SH-SY5Y (cell line): Measurements from ENCODE around the gene VGLL2.

Source experiments
- GATA2 ChIP-seq: IDR thresholded peaks from 2 replicates; pipeline ENCODE4 v1.6.1; 2011; ENCODE audit warnings: mild to moderate bottlenecking, low read depth, low read length
- GATA3 ChIP-seq: IDR thresholded peaks from 2 replicates; pipeline ENCODE4 v1.6.1; 2011; ENCODE audit warnings: low read depth, mild to moderate bottlenecking, low read length, moderate library complexity

The VGLL2 gene

GRCh38 chr6:117266257-117267053 is 1.1 kb downstream of the VGLL2 start:
- TF ChIP-seq GATA2 (no peak), GATA3 (no peak)

DNA sequence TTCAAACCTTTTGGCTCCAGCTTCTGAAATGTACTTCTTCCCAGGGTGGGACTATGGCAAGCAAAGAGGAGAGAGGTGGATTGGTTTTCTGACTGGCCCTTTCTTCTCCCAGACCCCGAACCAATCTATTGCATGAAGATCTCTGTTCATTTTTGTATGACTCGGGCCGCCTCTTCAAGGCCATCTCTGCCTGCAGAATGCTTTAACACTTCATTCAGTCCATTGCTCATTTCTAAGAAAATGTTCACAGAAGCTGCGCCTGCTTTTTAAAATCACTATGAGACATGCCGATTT is 1.6 kb downstream of the VGLL2 start:
- TF ChIP-seq GATA2 (no peak), GATA3 (no peak)

GRCh38 chr6:117267766-117268534 is 2.6 kb downstream of the VGLL2 start:
- TF ChIP-seq GATA2 (no peak), GATA3 (no peak)

GRCh38 chr6:117268924-117269323 is 3.6 kb downstream of the VGLL2 start:
- no peak for TF ChIP-seq GATA3
- TF ChIP-seq GATA2 = no peak

GRCh38 chr6:117269638-117270054 is 4.3 kb downstream of the VGLL2 start:
- no peak for TF ChIP-seq GATA3
- TF ChIP-seq GATA2 = no peak

- TF ChIP-seq GATA3 = no peak
- no peak for TF ChIP-seq GATA2
Observed at GRCh38 chr6:117270055-117270842, 4.9 kb downstream of the VGLL2 start.

DNA sequence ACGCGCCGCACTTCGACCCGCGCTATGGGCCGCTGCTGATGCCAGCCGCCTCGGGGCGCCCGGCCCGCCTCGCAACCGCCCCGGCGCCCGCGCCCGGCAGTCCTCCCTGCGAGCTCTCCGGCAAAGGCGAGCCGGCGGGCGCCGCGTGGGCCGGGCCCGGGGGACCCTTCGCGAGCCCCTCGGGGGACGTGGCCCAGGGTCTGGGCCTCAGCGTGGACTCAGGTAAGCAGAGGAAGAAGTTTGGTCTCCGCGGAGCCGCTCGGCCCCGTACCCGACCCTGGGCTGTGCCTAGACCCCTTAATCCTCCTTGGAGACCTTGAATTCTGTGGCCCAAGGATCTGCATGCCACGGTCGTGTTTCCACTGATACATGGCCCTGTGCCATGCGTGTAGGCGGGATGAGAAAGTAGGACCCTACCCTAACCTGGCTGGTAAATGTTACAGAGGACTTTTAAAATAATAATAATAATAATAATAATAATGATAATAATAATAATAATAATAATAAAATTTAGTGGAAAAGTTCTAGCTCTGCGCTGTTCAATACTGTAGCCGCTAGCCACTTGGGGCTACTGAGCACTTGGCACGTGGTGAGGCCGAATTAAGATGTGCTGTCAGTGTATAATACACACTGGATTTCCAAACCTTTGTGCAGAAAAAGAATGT is 5.6 kb downstream of the VGLL2 start:
- TF ChIP-seq GATA2 (no peak), GATA3 (no peak)

DNA sequence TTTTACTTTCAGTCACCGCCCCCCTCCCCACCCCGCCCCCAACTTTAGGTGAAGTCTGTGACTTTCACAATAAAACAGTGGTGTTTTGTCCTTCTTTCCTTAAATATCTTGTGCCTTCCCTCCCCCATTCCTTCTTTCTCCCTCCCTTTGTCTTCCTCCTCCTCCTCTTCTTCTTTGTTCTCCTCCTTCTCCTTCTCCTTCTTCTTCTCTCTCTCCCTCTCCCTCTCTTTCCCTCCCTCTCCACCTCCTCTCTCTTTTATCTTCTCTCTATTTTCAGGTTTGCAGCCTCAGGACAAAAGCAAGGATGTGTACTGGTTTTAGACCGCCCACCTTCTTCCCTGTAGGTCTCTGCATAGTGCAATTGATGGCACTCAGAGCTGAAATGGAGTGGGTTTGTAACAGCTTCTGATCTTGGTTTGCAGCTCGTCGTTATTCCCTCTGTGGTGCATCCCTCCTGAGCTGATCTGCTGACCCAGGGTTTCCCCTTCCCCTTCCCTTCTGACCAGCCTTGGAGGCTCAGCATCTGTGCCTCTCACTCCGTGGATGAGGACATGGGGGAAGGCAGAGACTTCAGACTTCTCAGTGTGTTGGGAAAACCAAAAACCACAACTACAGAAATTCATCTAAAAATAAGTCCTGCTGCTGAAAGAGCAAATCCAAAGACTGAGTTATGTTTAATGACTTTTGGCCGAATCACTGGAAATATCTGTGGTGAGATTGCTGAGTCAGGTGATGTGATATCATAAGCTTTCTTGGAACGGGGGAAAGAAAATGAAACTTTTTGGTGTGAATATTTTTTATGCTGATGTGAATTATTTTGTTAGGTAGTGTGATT is 6.9 kb downstream of the VGLL2 start:
- TF ChIP-seq GATA2 = no peak
- TF ChIP-seq GATA3 = no peak

DNA sequence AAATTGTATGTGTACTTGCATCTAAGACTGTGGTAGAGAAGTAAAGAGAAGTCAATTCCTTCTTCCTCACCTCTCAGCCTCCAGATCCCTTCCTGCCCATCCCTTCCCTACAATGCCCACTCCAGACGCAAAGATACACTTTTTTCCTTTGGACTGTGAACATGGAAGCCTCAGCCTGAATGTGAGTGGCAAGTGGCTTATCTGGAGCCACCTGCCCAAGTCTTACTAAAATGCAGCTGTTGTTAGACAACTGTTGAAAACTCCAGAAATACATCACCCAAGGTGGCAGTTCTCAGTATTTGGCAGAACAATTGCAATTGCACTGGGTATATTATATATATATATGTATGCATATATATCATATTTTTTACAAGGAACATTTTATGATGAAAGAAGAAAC is 7.5 kb downstream of the VGLL2 start:
- TF ChIP-seq GATA2 (no peak), GATA3 (no peak)

GRCh38 chr6:117275205-117275604 is 9.8 kb downstream of the VGLL2 start:
- no peak for TF ChIP-seq GATA3
- no peak for TF ChIP-seq GATA2

DNA sequence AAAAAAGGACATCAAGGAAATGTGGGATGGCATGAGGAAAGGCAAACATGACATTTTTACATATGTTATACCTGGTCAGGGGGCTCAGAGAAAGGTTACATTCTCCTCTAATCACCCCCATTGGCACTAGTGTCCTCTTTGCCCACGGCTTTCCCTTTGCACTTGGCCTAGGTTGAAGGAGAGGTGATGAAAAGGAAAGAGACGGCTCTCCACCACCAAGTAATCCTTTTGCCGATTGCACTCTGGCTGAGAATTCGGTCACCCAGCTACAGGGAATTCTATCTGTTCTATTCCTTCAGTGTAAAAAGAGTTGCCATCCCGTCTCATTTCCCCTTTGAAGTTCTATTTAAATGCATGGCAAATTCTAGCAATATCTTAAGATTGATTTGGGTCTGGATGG is 10.4 kb downstream of the VGLL2 start:
- TF ChIP-seq GATA2 (no peak), GATA3 (no peak)

- no peak for TF ChIP-seq GATA2
- TF ChIP-seq GATA3 = no peak
Observed at GRCh38 chr6:117276778-117277316, 11.5 kb downstream of the VGLL2 start.

- TF ChIP-seq GATA3 (no peak), GATA2 (no peak)
Observed at GRCh38 chr6:117280922-117281321, 15.6 kb downstream of the VGLL2 start.
